ENCODE measurements around the gene CNTNAP5. TPM values are rescaled to one million over a fixed set of nuclear protein-coding genes. Genes with fewer than 3 reads are reported as not detected.
A peak's percentile ranks its signal among the peaks of the same experiment; 100 is the strongest.

CNTNAP5 gene
- total and polyA plus RNA-seq, 2 donors (not counting 3 experiments of a cell fraction or from before 2014, with no cell fraction given) = not detected

GRCh38 chr2:123976054-123976648 lies 48.9 kb upstream of the CNTNAP5 start:
- Histone ChIP-seq H3K27me3 (ENCODE audit: control insufficient read depth in 2 of 2, insufficient read depth in 2 of 2, low read length in 2 of 2) (no peaks in the 10 kb centered on the region), H3K9ac (replicated peaks; ENCODE audit: extremely low read depth, insufficient read depth, low read length) (no peak overlapping the region), H3K27ac (ENCODE audit: insufficient read depth, low read depth, low read length) (no peak overlapping the region), H3K9me3 (replicated peaks; ENCODE audit: control insufficient read depth, insufficient read depth, low read length) (no peaks in the 10 kb centered on the region), H3K9me1 (replicated peaks; ENCODE audit: control insufficient read depth, extremely low read depth, insufficient read depth, low read length) (no peaks in the 10 kb centered on the region), H3K4me2 (ENCODE audit: insufficient read depth, low read length) (no peak overlapping the region), H3K4me1 (ENCODE audit: control insufficient read depth, extremely low read depth, insufficient read depth, low read length) (no peaks in the 10 kb centered on the region), H4K20me1 (replicated peaks; ENCODE audit: control insufficient read depth, extremely low read depth, insufficient read depth, low read length) (no peaks in the 10 kb centered on the region), H3K79me2 (ENCODE audit: control insufficient read depth, insufficient read depth, low read length) (no peaks in the 10 kb centered on the region), H3K4me3 (replicated peaks in 1 of 3; ENCODE audit: insufficient read depth in 1 of 3, low read depth in 1 of 3, low read length in 3 of 3) (no peak overlapping the region), H3K36me3 (ENCODE audit: control insufficient read depth in 2 of 2, extremely low read depth in 1 of 2, insufficient read depth in 2 of 2, low read length in 2 of 2) (no peaks in the 10 kb centered on the region), H2AFZ (ENCODE audit: low read depth, low read length) (no peak overlapping the region)
- DNase-seq (ENCODE audit: low read depth, low spot score) (no peak), FAIRE-seq (no peak)
- TF ChIP-seq JUN (IDR thresholded peaks at IDR 0.05; ENCODE audit: borderline replicate concordance, insufficient read depth, insufficient read length, low read depth) (no peak), POLR2A (IDR thresholded peaks at IDR 0.05; ENCODE audit: low read depth, low read length) (no peak), MYC (IDR thresholded peaks at IDR 0.05; ENCODE audit: low read depth, low read length) (no peak)
- TF ChIP-seq, protein P1, sequence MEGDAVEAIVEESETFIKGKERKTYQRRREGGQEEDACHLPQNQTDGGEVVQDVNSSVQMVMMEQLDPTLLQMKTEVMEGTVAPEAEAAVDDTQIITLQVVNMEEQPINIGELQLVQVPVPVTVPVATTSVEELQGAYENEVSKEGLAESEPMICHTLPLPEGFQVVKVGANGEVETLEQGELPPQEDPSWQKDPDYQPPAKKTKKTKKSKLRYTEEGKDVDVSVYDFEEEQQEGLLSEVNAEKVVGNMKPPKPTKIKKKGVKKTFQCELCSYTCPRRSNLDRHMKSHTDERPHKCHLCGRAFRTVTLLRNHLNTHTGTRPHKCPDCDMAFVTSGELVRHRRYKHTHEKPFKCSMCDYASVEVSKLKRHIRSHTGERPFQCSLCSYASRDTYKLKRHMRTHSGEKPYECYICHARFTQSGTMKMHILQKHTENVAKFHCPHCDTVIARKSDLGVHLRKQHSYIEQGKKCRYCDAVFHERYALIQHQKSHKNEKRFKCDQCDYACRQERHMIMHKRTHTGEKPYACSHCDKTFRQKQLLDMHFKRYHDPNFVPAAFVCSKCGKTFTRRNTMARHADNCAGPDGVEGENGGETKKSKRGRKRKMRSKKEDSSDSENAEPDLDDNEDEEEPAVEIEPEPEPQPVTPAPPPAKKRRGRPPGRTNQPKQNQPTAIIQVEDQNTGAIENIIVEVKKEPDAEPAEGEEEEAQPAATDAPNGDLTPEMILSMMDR (IDR thresholded peaks at IDR 0.05; ENCODE audit: extremely low read depth in 1 of 2, insufficient read depth in 1 of 2, low read depth in 1 of 2, low read length in 2 of 2) = no peak
- dilution Hi-C loops (cut with MboI; ENCODE audit: extremely low pct_ligation_motif_present, low sequenced_read_pairs) (no loop called here), intact Hi-C loops (cut with micrococcal nuclease) (no loop called here)
- POLR2A ChIA-PET = no interaction called here
- BruUV-seq (replicated peaks) = no TSS peak
- CTCF ChIA-PET = no interaction called here

DNA sequence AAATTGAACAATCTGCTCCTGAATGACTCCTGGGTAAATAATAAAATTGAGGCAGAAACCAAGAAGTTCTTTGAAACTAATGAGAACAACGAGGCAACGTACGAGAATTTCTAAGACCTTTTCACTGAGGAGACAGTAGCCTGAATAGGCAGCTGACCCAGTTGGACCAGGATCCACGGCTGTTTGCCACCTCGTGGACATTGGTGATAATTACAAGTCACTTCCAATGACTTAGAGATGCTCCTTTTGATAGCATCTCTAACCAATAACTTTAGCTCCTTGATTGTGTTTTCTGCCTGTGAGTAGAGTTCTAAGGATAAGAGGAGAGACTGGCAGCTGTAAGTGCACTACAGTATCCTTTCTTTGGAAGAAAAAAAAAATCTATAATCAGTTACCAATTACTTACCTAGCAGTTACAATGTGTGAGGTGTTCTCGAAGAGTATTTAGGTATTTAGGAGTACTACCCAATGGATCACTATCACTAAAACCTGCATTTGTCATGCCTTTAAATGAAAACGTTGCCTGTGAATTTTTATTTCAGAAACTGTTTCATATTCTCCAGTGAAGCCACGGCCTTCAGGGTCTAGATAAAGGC lies 31.3 kb upstream of the CNTNAP5 start:
- intact Hi-C loops (cut with micrococcal nuclease) = no loop called here
- Histone ChIP-seq H3K27ac (ENCODE audit: insufficient read depth, low read depth, low read length) (no peak overlapping the region), H3K4me1 (ENCODE audit: control insufficient read depth, extremely low read depth, insufficient read depth, low read length) (no peaks in the 10 kb centered on the region), H3K4me2 (ENCODE audit: insufficient read depth, low read length) (no peak overlapping the region), H3K79me2 (ENCODE audit: control insufficient read depth, insufficient read depth, low read length) (no peaks in the 10 kb centered on the region), H3K4me3 (replicated peaks in 1 of 3; ENCODE audit: insufficient read depth in 1 of 3, low read depth in 1 of 3, low read length in 3 of 3) (no peak overlapping the region), H3K9me1 (replicated peaks; ENCODE audit: control insufficient read depth, extremely low read depth, insufficient read depth, low read length) (no peaks in the 10 kb centered on the region), H3K36me3 (ENCODE audit: control insufficient read depth in 2 of 2, extremely low read depth in 1 of 2, insufficient read depth in 2 of 2, low read length in 2 of 2) (no peaks in the 10 kb centered on the region), H4K20me1 (replicated peaks; ENCODE audit: control insufficient read depth, extremely low read depth, insufficient read depth, low read length) (no peaks in the 10 kb centered on the region), H3K9ac (replicated peaks; ENCODE audit: extremely low read depth, insufficient read depth, low read length) (no peak overlapping the region), H3K27me3 (ENCODE audit: control insufficient read depth in 2 of 2, insufficient read depth in 2 of 2, low read length in 2 of 2) (no peaks in the 10 kb centered on the region), H3K9me3 (replicated peaks; ENCODE audit: control insufficient read depth, insufficient read depth, low read length) (peaks cover 2% of the 10 kb centered on the region), H2AFZ (ENCODE audit: low read depth, low read length) (no peak overlapping the region)
- DNase-seq (ENCODE audit: low read depth, low spot score) (peak; percentile 1), FAIRE-seq (no peak)
- dilution Hi-C loops (cut with MboI; ENCODE audit: extremely low pct_ligation_motif_present, low sequenced_read_pairs) = no loop called here
- ChIA-PET POLR2A (no interaction called here), CTCF (no interaction called here)
- no peak for TF ChIP-seq MAX (IDR thresholded peaks at IDR 0.05; ENCODE audit: insufficient read depth, insufficient read length)
- no peak for TF ChIP-seq JUN (IDR thresholded peaks at IDR 0.05; ENCODE audit: borderline replicate concordance, insufficient read depth, insufficient read length, low read depth)
- TF ChIP-seq GATA2 (IDR thresholded peaks at IDR 0.05; ENCODE audit: insufficient read depth, insufficient read length, low read depth, low read length) = peak; percentile 17
- TF ChIP-seq, protein P1 (IDR thresholded peaks at IDR 0.05; ENCODE audit: extremely low read depth in 1 of 2, insufficient read depth in 1 of 2, low read depth in 1 of 2, low read length in 2 of 2) = peak in 1 of 2 donors; percentile 7
- BruUV-seq (replicated peaks) = no TSS peak

Measured in endothelial cell of umbilical vein (primary cell).